Adrenal gland (tissue), 5 donors: ENCODE measurements around the gene EVL.

Experiments
- CTCF ChIP-seq, 6 experiments: fragments of 450-650 bp in 4 of 6; fragments of 200-600 bp in 2 of 6; sonication (generic) in 1 of 6; IDR thresholded peaks; 1 replicate in 5 of 6; 2 replicates in 1 of 6; pipeline versions ENCODE4 v1.5.1 to v1.8.0; 2016 to 2021; ENCODE audit warnings: antibody characterized with exemption in 6 of 6, mild to moderate bottlenecking in 2 of 6, moderate library complexity in 1 of 6
- POLR2A ChIP-seq, 2 donors: fragments of 450-650 bp; IDR thresholded peaks; one replicate each; pipeline ENCODE4 v1.6.1; 2017; ENCODE audit warnings: antibody characterized with exemption in 2 of 2, mild to moderate bottlenecking in 2 of 2, moderate library complexity in 1 of 2
- donor health status: DM: no; HTN: no; CAD: no.

GRCh38 chr14:100104523-100105300, 39.5 kb downstream of the EVL start:
- TF ChIP-seq POLR2A (IDR thresholded peaks at IDR 0.05) (no peak), CTCF (IDR thresholded peaks at IDR 0.05) (no peak)
